Mesothelial cell of epicardium (in vitro differentiated cells): ENCODE results near the gene HRH4. TPM values are rescaled to one million over a fixed set of nuclear protein-coding genes. Genes with fewer than 3 reads are reported as not detected.

Experiments used
- DNase-seq, 2 experiments: peaks; one replicate each; pipeline ENCODE4 v3.0.0; 2021; ENCODE audit warnings: low spot score in 2 of 2; ENCODE audit not compliant: unreplicated experiment in 2 of 2
- H3K27ac Mint-ChIP-seq: 2 replicates; pipeline ENCODE4 v1.8.0; 2021; ENCODE audit warnings: mixed read lengths
- H3K27me3 Mint-ChIP-seq: 2 replicates; pipeline ENCODE4 v1.8.0; 2021; ENCODE audit warnings: low read depth, mixed read lengths
- H3K36me3 Mint-ChIP-seq: 2 replicates; pipeline ENCODE4 v1.8.0; 2021; ENCODE audit warnings: mixed read lengths
- H3K4me1 Mint-ChIP-seq: 2 replicates; pipeline ENCODE4 v1.8.0; 2021; ENCODE audit warnings: mixed read lengths
- H3K4me3 Mint-ChIP-seq: 2 replicates; pipeline ENCODE4 v1.8.0; 2021; ENCODE audit warnings: mild to moderate bottlenecking, moderate library complexity, mixed read lengths
- H3K9me3 Mint-ChIP-seq: 2 replicates; pipeline ENCODE4 v1.8.0; 2021; ENCODE audit warnings: mixed read lengths
- CTCF ChIP-seq: fragments of 200-600 bp; sonication (generic); IDR thresholded peaks from one replicate; pipeline ENCODE4 v1.5.0; 2021; ENCODE audit warnings: antibody characterized with exemption; ENCODE audit not compliant: unreplicated experiment
- total RNA-seq: library from RNA; stranded (reverse); gene quantifications from 3 replicates; pipeline ENCODE4 v1.2.1, GENCODE V29; 2021

HRH4 gene
- total RNA-seq, 1 donor from 2014 or later, result not detected

GRCh38 chr18:24518596-24518995, 58.2 kb downstream of the HRH4 start:
- Mint-ChIP-seq H3K4me3 (no peak overlapping the region), H3K27ac (no peak overlapping the region), H3K36me3 (no peaks in the 10 kb centered on the region), H3K27me3 (no peaks in the 10 kb centered on the region), H3K4me1 (no peaks in the 10 kb centered on the region), H3K9me3 (no peaks in the 10 kb centered on the region)
- no peak for TF ChIP-seq CTCF
- DNase-seq, result no peak

Other genes with a start within 250 kb of the HRH4 start
- 36.1 to 39.7 TPM (median 37.5 TPM) in 3 replicates for gene OSBPL1A, start 62.8 kb upstream of the HRH4 start, total RNA-seq
- gene IMPACT, start 34.0 kb upstream of the HRH4 start, total RNA-seq, result 46.5 to 54.0 TPM (median 52.2 TPM) in 3 replicates